Measurements from ENCODE around the gene TIGD1.

- TF ChIP-seq CTCF (IDR thresholded peaks at IDR 0.05) (no peak), EP300 (IDR thresholded peaks at IDR 0.05) (no peak), POLR2A (IDR thresholded peaks at IDR 0.05) (no peak)
Measured at GRCh38 chr2:232541195-232541960, 9.0 kb downstream of the TIGD1 start.

Measured in ovary (tissue), 3 donors.